Upper lobe of left lung (tissue), 4 donors: ENCODE data around the gene PIWIL4.

ENCODE experiments used
- EP300 ChIP-seq, 4 donors: sonication (generic); formaldehyde crosslinking; IDR thresholded peaks; one replicate each; pipeline ENCODE4 v1.5.1; 2017; ENCODE audit warnings: antibody characterized with exemption in 4 of 4, control low read depth in 2 of 4
- POLR2A ChIP-seq, 4 donors: fragments of 450-650 bp; IDR thresholded peaks; one replicate each; pipeline ENCODE4 v1.5.1; 2016 to 2017; ENCODE audit warnings: antibody characterized with exemption in 4 of 4, mild to moderate bottlenecking in 2 of 4
- POLR2AphosphoS5 ChIP-seq, 2 donors: sonication (generic); formaldehyde crosslinking; IDR thresholded peaks; one replicate each; pipeline ENCODE4 v1.5.1; 2017; ENCODE audit warnings: antibody characterized with exemption in 2 of 2
- TF ChIP-seq, protein P1 (sequence below), 6 experiments: fragments of 450-650 bp in 4 of 6; fragments of 200-600 bp in 2 of 6; sonication (generic) in 2 of 6; IDR thresholded peaks; one replicate each; pipeline ENCODE4 v1.5.1; 2016 to 2019; ENCODE audit warnings: antibody characterized with exemption in 6 of 6

DNA sequence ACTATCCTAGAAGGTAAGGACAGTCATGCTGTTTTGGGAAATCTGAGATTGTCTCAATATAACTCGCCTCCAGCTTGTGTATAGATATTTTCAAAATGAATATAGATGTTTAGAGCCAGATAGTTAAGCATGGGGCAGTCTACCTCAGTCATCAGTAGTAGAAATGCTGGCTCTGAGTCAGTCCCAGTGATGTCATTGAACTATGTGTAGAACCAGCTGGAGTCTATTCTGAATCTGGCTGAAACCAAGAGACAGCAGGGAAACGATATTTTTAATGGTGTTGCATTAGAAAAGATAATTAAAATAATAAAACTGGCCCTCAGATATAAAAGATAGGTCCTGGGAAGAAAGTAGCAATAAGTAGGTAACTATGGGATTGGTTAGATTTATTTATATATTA, 25.9 kb downstream of the PIWIL4 start:
- TF ChIP-seq POLR2AphosphoS5 (IDR thresholded peaks at IDR 0.05) (no peak), EP300 (IDR thresholded peaks at IDR 0.05) (no peak), POLR2A (IDR thresholded peaks at IDR 0.05) (no peak)
- TF ChIP-seq, protein P1, sequence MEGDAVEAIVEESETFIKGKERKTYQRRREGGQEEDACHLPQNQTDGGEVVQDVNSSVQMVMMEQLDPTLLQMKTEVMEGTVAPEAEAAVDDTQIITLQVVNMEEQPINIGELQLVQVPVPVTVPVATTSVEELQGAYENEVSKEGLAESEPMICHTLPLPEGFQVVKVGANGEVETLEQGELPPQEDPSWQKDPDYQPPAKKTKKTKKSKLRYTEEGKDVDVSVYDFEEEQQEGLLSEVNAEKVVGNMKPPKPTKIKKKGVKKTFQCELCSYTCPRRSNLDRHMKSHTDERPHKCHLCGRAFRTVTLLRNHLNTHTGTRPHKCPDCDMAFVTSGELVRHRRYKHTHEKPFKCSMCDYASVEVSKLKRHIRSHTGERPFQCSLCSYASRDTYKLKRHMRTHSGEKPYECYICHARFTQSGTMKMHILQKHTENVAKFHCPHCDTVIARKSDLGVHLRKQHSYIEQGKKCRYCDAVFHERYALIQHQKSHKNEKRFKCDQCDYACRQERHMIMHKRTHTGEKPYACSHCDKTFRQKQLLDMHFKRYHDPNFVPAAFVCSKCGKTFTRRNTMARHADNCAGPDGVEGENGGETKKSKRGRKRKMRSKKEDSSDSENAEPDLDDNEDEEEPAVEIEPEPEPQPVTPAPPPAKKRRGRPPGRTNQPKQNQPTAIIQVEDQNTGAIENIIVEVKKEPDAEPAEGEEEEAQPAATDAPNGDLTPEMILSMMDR (IDR thresholded peaks at IDR 0.05) = no peak
